DMS 273 (cell line): ENCODE data around the gene FICD.

Experiments used
- DNase-seq: peaks from one replicate; lab custom pipeline; 2025; ENCODE audit not compliant: unreplicated experiment; lab: John Stamatoyannopoulos, UW

FICD gene

DNA sequence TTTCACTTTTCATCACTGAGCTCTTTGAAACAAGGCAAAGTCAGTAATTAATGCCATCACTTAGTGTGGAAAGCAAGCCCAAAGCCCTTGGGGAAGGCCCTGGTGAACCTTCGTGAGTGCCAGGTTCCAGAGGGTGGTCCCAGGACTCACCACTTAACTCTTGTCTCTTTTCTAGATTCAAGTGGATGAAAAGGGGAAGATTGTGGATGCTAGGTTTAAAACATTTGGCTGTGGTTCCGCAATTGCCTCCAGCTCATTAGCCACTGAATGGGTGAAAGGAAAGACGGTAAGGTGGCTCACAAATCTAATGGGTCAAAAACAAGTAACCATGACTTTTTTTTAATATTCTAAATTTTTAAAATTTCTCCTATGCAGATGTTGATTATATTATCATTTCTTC lies 50.1 kb downstream of the FICD start:
- DNase-seq: no peak

DNA sequence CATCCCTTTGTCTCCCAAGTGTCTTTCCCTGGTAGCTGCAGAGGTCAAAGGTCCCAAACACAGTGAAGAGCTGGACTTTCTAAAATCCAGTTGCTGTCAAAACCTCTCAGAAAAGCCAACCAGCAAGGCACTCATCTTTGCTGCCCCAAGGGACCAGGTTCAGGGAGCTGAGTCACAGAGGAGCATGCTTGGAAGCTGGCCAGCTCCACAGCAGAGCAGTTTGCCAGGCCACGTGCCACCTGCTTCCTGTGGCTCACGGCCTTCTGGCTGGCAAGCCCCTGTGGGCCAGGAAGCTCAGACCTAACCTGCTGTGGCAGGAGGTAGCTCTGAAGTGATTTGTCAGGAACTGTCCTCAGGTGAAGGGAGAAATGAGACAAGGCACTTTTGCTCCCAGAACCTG lies 50.9 kb downstream of the FICD start:
- DNase-seq: peak; percentile 91

GRCh38 chr12:108566452-108566851 lies 51.4 kb downstream of the FICD start:
- no peak for DNase-seq

DNA sequence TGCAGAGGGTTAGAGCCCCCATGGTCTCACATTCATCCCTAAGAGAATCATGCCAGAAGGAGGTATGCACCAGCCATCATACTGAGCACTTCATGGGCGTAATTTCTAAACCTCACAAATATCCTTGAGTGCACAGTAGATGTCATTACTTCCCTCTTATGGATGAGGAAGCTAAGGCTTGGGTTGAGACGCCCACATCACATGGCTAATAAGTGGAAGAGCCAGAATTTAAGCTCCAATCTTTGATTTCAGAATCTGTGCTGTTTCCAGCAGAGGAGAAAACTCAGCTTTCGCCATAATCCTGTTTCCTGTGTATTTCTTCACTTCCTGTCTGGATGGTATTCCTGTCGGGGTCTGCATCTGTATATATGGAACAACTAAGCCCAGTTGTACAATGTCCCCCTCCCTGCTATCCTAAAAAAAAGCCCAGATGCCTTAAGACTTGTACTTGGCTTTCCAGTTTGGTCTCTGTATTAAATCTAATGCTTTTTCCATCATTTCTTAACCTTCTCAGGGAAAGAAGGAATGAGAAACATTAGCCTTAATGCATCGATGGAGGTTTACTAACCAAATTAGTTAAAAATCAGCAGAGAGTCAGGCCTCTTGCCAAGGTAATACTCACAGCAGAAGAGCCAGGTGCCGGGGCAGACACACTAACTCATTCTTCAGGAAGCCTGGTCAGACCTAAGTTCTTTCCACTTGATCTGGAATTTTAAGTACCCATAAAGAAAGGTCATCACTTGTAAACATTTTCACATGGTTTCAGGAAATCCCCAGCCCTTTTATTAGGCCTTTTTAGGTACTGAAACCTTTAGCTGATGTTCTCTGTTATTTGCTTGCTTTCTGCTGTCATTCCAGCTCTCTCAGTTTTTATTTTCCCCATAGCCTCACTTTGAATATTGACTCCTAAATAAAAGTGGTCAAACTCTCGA lies 52.6 kb downstream of the FICD start:
- DNase-seq: no peak

DNA sequence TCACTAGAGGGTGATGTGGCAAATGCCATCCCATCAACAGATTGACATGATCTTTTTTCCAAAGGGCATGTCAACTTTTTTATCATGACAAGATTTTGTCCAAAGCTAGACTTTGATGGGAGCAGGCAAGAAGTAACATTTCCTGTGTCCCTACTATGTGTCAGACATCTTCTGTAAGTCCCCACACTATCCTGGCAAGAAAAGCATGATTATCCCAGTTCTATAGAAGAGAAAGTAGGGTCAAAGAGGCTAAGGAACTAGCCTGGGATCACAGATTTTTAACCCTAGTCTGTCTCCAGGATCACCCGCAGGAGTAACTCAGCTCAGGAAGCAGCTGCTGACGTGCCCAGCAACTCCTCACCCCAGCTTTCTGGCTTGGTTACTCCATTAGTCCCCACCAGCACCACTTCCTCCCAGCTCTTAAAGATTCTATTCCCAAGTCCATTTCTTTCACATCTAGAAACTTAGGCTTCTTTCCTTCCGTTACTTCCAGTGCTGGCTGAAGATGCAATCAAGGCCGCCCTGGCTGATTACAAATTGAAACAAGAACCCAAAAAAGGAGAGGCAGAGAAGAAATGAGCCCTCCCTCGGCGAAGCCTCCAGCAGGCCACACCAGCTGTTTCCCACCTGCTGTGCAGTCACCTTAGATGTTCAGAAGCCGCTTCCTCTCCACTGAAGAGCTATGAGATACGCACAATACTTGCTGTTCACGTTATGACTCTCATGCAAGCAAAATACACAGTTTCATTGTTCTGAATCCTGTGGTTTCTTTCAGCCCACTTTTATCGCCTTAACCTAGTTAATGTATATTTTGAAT lies 53.5 kb downstream of the FICD start:
- no peak for DNase-seq
